ENCODE results near the gene GABRB1. TPM values are rescaled to one million over a fixed set of nuclear protein-coding genes. Genes with fewer than 3 reads are reported as not detected.

The GABRB1 gene
- total and polyA plus RNA-seq, 5 donors from 2014 or later: not detected

DNA sequence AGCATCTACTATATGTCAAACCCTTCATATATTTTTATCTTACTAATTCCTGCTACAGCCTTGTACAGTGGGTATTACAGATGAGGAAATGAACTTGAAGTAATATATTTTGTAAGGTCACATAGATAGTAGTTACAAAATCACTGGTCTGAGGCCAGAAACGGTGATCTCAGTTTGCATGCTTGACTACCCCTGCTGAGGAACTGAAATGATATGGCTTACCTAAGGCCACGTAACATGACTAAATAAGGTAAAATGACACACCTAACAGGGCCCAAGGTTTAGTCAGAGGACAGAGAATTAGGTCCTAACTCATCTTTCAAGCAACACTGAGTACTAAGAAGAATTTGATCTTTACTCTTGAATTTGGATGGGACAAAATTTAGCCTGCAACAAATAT, 433.6 kb downstream of the GABRB1 start:
- ATAC-seq (ENCODE audit: low read depth in 2 of 2): no peak
- Histone ChIP-seq H3K4me1 (ENCODE audit: control insufficient read depth, insufficient read depth, low read length, poor library complexity, severe bottlenecking) (peaks cover 17% of the 10 kb centered on the region), H3K36me3 (ENCODE audit: control insufficient read depth, insufficient read depth, low read length) (no peaks in the 10 kb centered on the region), H3K4me3 (ENCODE audit: low read depth, low read length) (no peak overlapping the region), H3K27me3 (ENCODE audit: control insufficient read depth, insufficient read depth, low read length) (peaks cover 7% of the 10 kb centered on the region), H3K9me3 (ENCODE audit: control insufficient read depth in 2 of 2, low read length in 2 of 2) (no peaks in the 10 kb centered on the region), H3K27ac (ENCODE audit: insufficient read depth, low read length, poor library complexity, severe bottlenecking) (no peak overlapping the region)
- Mint-ChIP-seq H3K27me3 (peaks cover 10% of the 10 kb centered on the region), H3K36me3 (no peaks in the 10 kb centered on the region), H3K4me1 (peaks cover 26 to 36% (median 32%) of the 10 kb centered on the region in 4 donors), H3K4me3 (peak overlapping the region in 1 of 4 donors; percentile 43), H3K27ac (no peak overlapping the region), H3K9me3 (no peaks in the 10 kb centered on the region)
- no peak for DNase-seq

DNA sequence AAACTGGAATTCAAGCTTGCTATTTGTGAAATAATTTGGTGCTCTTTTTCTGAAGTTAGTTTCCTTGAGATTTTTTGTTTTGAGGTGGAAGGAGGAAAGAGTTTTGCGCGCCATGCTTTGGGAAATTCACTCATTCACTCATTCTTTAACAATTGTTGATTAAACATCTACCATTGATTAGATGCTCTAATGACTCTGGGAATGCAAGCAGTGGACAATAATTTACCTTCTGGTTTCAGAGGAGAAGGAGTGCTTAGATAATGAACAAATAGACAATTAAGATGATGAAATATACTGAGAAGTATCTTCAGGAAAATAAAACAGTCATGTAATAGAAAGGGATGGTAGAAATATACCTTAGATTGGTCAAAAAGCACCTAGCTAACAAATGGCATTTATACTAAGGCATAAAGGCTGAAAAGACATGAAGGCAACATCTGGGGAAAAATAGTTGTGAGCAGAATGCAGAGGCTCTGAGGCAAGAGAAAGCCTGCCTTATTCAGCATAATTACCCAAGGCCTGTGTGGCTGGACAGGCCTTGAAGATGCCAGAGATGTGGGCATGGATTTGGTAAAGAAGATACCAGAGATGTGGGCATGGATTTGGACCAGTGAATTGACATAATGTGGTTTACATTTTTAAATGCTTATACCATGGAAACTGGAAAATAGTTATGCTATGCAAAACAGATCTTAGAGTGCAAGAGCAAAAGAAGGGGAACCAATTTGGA, 434.9 kb downstream of the GABRB1 start:
- Mint-ChIP-seq H3K36me3 (no peaks in the 10 kb centered on the region), H3K27me3 (peaks cover 16% of the 10 kb centered on the region), H3K4me1 (peaks cover 17 to 27% (median 25%) of the 10 kb centered on the region in 4 donors), H3K4me3 (peak overlapping the region in 1 of 4 donors; percentile 77), H3K27ac (no peak overlapping the region), H3K9me3 (no peaks in the 10 kb centered on the region)
- H3K36me3 ChIP-seq (ENCODE audit: control insufficient read depth, insufficient read depth, low read length): no peaks in the 10 kb centered on the region
- peaks cover 9% of the 10 kb centered on the region for H3K27me3 ChIP-seq (ENCODE audit: control insufficient read depth, insufficient read depth, low read length)
- H3K4me3 ChIP-seq (ENCODE audit: low read depth, low read length): no peak overlapping the region
- peaks cover 17% of the 10 kb centered on the region for H3K4me1 ChIP-seq (ENCODE audit: control insufficient read depth, insufficient read depth, low read length, poor library complexity, severe bottlenecking)
- no peak overlapping the region for H3K27ac ChIP-seq (ENCODE audit: insufficient read depth, low read length, poor library complexity, severe bottlenecking)
- no peaks in the 10 kb centered on the region for H3K9me3 ChIP-seq (ENCODE audit: control insufficient read depth in 2 of 2, low read length in 2 of 2)
- DNase-seq (no peak), ATAC-seq (ENCODE audit: low read depth in 2 of 2) (no peak)

DNA sequence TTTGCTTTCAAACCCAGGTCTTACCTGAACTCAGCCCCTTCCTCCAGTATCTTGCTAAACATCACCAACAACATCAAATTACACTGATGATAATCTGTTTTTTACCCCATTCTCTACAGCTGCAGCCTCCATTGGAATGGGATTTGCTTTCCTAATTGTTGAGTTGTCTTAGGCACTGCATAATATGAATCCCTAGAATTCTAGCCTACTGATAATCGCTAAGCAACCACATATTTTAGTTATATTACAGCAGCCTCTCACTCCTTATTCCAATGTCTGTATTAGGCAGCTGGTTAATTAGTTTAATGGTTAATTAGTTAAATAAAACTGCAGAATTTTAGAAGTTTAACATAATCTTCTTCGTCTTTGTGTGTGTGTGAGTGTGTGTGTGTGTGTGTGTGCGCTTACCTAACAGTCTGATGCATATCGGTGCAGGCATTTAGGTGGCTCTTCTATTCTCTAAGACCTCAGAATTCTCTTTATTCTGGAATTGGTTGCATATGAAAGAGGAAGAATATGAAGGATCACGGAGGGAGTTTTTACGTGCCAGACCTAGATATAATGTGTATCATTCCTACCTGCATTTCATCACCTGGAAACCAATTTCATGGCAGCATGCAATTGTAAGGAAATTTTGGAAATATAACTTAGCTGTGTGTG, 437.5 kb downstream of the GABRB1 start:
- peaks cover under 1 to 2% (median 1%) of the 10 kb centered on the region in 4 donors for H3K4me1 Mint-ChIP-seq

DNA sequence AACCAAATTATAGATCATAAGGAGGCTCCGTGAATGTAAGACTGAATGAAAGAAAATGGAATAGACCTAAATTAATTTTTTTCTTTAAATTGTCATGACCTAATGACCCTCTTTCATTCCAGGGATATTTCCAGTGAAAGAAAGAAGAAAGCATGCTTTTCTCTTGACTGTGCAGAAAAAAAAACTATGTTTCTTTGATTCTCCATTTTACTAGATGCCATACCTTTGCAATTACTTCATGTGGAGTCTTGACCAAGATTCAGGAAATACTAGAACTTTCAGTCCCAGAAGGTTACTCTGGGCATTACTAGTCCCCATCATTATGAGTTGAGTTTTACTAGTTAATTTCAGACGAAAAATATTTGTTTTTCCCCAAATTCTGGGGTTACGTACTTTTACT, 438.6 kb downstream of the GABRB1 start:
- Histone ChIP-seq H3K4me3 (ENCODE audit: low read depth, low read length) (no peak overlapping the region), H3K9me3 (ENCODE audit: control insufficient read depth in 2 of 2, low read length in 2 of 2) (no peaks in the 10 kb centered on the region), H3K27ac (ENCODE audit: insufficient read depth, low read length, poor library complexity, severe bottlenecking) (no peak overlapping the region), H3K4me1 (ENCODE audit: control insufficient read depth, insufficient read depth, low read length, poor library complexity, severe bottlenecking) (no peaks in the 10 kb centered on the region), H3K27me3 (ENCODE audit: control insufficient read depth, insufficient read depth, low read length) (peaks cover 17% of the 10 kb centered on the region), H3K36me3 (ENCODE audit: control insufficient read depth, insufficient read depth, low read length) (no peaks in the 10 kb centered on the region)
- Mint-ChIP-seq H3K27me3 (peaks cover 37% of the 10 kb centered on the region), H3K9me3 (no peaks in the 10 kb centered on the region), H3K4me3 (no peak overlapping the region), H3K27ac (no peak overlapping the region), H3K36me3 (no peaks in the 10 kb centered on the region), H3K4me1 (no peaks in the 10 kb centered on the region)
- DNase-seq: no peak
- ATAC-seq (ENCODE audit: low read depth in 2 of 2): no peak

More for the DNA sequence above, 437.5 kb downstream of the GABRB1 start:
- Histone ChIP-seq H3K27ac (ENCODE audit: insufficient read depth, low read length, poor library complexity, severe bottlenecking) (no peak overlapping the region), H3K4me1 (ENCODE audit: control insufficient read depth, insufficient read depth, low read length, poor library complexity, severe bottlenecking) (peaks cover 4% of the 10 kb centered on the region), H3K9me3 (ENCODE audit: control insufficient read depth in 2 of 2, low read length in 2 of 2) (no peaks in the 10 kb centered on the region), H3K4me3 (ENCODE audit: low read depth, low read length) (no peak overlapping the region), H3K36me3 (ENCODE audit: control insufficient read depth, insufficient read depth, low read length) (no peaks in the 10 kb centered on the region), H3K27me3 (ENCODE audit: control insufficient read depth, insufficient read depth, low read length) (peaks cover 17% of the 10 kb centered on the region)
- no peak for ATAC-seq (ENCODE audit: low read depth in 2 of 2)
- peaks cover 32% of the 10 kb centered on the region for H3K27me3 Mint-ChIP-seq
- H3K4me3 Mint-ChIP-seq: no peak overlapping the region
- no peak for DNase-seq
- no peak overlapping the region for H3K27ac Mint-ChIP-seq
- H3K36me3 Mint-ChIP-seq: no peaks in the 10 kb centered on the region
- H3K9me3 Mint-ChIP-seq: no peaks in the 10 kb centered on the region

DNA sequence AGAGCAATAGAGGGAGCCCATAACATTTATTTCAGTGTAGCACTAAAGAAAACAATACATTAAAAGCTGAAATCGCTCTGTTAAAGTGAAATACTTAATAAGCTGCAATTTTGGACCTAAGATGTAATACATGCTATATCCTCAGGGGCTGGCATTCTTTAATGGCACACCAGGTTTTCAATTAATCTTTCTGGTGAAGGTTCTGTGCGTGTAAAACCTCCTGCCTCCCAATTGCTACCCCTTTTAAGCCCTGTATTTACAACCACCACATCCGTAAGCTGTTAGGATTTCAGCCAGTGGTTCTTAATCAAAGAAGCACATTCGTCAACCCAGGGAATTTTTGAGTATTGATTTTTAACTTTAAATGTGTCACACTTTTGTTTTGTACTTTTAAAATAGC, 439.7 kb downstream of the GABRB1 start:
- H3K27me3 ChIP-seq (ENCODE audit: control insufficient read depth, insufficient read depth, low read length): peaks cover 17% of the 10 kb centered on the region
- H3K36me3 ChIP-seq (ENCODE audit: control insufficient read depth, insufficient read depth, low read length): no peaks in the 10 kb centered on the region
- Mint-ChIP-seq H3K36me3 (no peaks in the 10 kb centered on the region), H3K27me3 (peaks cover 40% of the 10 kb centered on the region), H3K27ac (no peak overlapping the region), H3K4me1 (no peaks in the 10 kb centered on the region), H3K4me3 (no peak overlapping the region), H3K9me3 (no peaks in the 10 kb centered on the region)
- no peaks in the 10 kb centered on the region for H3K9me3 ChIP-seq (ENCODE audit: control insufficient read depth in 2 of 2, low read length in 2 of 2)
- no peak for ATAC-seq (ENCODE audit: low read depth in 2 of 2)
- H3K4me3 ChIP-seq (ENCODE audit: low read depth, low read length): no peak overlapping the region
- H3K4me1 ChIP-seq (ENCODE audit: control insufficient read depth, insufficient read depth, low read length, poor library complexity, severe bottlenecking): no peaks in the 10 kb centered on the region
- H3K27ac ChIP-seq (ENCODE audit: insufficient read depth, low read length, poor library complexity, severe bottlenecking): no peak overlapping the region
- DNase-seq: no peak

DNA sequence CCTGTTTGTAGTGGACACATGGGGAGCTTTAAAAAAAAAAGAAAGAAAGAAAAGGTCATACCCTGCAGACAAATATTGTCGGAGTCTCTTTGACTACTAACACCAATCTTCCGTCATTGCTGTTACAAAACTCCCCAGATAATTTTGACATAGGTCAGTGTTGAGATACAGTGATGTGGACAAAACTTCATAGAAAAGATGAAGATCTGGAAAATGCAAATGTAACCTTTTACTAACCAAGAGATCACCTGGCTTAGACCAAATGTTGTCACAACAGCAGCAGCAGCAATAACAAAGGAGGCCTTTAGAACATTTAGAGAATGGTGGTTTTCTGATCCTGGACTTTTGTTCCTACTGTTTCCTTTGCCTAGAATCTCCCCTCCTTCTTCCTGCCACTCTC, 440.2 kb downstream of the GABRB1 start:
- ATAC-seq (ENCODE audit: low read depth in 2 of 2): no peak
- H3K27ac ChIP-seq (ENCODE audit: insufficient read depth, low read length, poor library complexity, severe bottlenecking): no peak overlapping the region
- Mint-ChIP-seq H3K27ac (no peak overlapping the region), H3K4me3 (no peak overlapping the region), H3K4me1 (no peaks in the 10 kb centered on the region), H3K27me3 (peaks cover 43% of the 10 kb centered on the region), H3K9me3 (no peaks in the 10 kb centered on the region), H3K36me3 (no peaks in the 10 kb centered on the region)
- DNase-seq: no peak
- H3K27me3 ChIP-seq (ENCODE audit: control insufficient read depth, insufficient read depth, low read length): peaks cover 17% of the 10 kb centered on the region
- H3K4me3 ChIP-seq (ENCODE audit: low read depth, low read length): no peak overlapping the region
- H3K4me1 ChIP-seq (ENCODE audit: control insufficient read depth, insufficient read depth, low read length, poor library complexity, severe bottlenecking): no peaks in the 10 kb centered on the region
- H3K9me3 ChIP-seq (ENCODE audit: control insufficient read depth in 2 of 2, low read length in 2 of 2): no peaks in the 10 kb centered on the region
- H3K36me3 ChIP-seq (ENCODE audit: control insufficient read depth, insufficient read depth, low read length): no peaks in the 10 kb centered on the region

DNA sequence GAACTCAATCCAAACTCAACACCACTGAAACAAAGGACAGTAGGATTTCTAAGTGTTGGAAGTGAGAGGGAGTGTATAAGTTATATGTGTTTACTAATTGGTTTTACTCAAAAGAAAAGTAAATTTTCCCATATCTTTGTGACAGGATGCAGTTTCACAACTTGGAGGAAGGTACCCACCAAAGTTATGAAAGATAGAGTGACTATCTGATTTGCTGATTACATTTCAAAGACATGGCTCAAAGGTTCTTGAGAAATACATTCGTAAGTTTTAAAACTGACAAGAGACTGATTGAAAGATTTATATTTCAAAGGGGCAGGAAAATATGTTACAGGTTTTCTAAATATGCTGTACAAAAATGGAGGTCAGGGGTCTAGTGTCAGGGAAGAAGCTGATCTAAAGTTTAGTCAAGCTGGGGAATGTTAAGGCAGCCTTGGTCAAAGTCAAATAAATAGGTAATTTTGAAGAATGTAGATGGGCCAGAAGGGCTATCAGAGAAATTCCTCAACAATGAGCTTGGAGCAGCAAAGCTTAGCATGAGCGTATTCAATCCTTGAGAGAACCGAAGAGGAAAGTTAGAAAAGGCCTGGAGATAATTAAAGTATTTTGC, 441.9 kb downstream of the GABRB1 start:
- H3K4me3 Mint-ChIP-seq: no peak overlapping the region
- Histone ChIP-seq H3K36me3 (ENCODE audit: control insufficient read depth, insufficient read depth, low read length) (no peaks in the 10 kb centered on the region), H3K4me3 (ENCODE audit: low read depth, low read length) (no peak overlapping the region), H3K27ac (ENCODE audit: insufficient read depth, low read length, poor library complexity, severe bottlenecking) (no peak overlapping the region), H3K4me1 (ENCODE audit: control insufficient read depth, insufficient read depth, low read length, poor library complexity, severe bottlenecking) (no peaks in the 10 kb centered on the region), H3K27me3 (ENCODE audit: control insufficient read depth, insufficient read depth, low read length) (peaks cover 17% of the 10 kb centered on the region), H3K9me3 (ENCODE audit: control insufficient read depth in 2 of 2, low read length in 2 of 2) (no peaks in the 10 kb centered on the region)
- H3K4me1 Mint-ChIP-seq: no peaks in the 10 kb centered on the region
- ATAC-seq (ENCODE audit: low read depth in 2 of 2): no peak
- H3K27me3 Mint-ChIP-seq: peaks cover 45% of the 10 kb centered on the region
- no peak for DNase-seq
- no peaks in the 10 kb centered on the region for H3K9me3 Mint-ChIP-seq
- no peak overlapping the region for H3K27ac Mint-ChIP-seq
- H3K36me3 Mint-ChIP-seq: no peaks in the 10 kb centered on the region
